HUES64 (cell line): ENCODE measurements around the gene CLDN3.
"Not testable (repeated sequence)": the region's sequence is repeated elsewhere in the genome, so short reads cannot be mapped to it uniquely, and the experiment has no call there.

Experiments used
- H3K27ac ChIP-seq: 2 replicates; pipeline ENCODE4 v1.7.0; 2013; ENCODE audit warnings: low read depth, low read length, inconsistent platforms
- H3K27me3 ChIP-seq: 2 replicates; pipeline ENCODE4 v1.6.1; 2013; ENCODE audit warnings: mild to moderate bottlenecking, low read length; ENCODE audit not compliant: insufficient read depth
- H3K36me3 ChIP-seq: 2 replicates; pipeline ENCODE4 v1.6.1; 2013; ENCODE audit warnings: mild to moderate bottlenecking, low read length; ENCODE audit not compliant: insufficient read depth
- H3K4me1 ChIP-seq: 2 replicates; pipeline ENCODE4 v1.6.1; 2013; ENCODE audit warnings: mild to moderate bottlenecking, low read length, moderate library complexity; ENCODE audit not compliant: insufficient read depth
- H3K4me3 ChIP-seq: 2 replicates; pipeline ENCODE4 v1.5.1; 2013; ENCODE audit warnings: mild to moderate bottlenecking, low read length, moderate library complexity
- H3K9ac ChIP-seq: 2 replicates; pipeline ENCODE4 v1.6.1; 2013; ENCODE audit warnings: mild to moderate bottlenecking, low read depth, low read length
- H3K9me3 ChIP-seq: 2 replicates; pipeline ENCODE4 v1.6.1; 2013; ENCODE audit warnings: low read depth, low read length; ENCODE audit not compliant: insufficient read depth
- WGBS: fragments of 150-250, 120-280 bp; methylation state at CpG from one replicate; pipeline ENCODE4 v1.1.7; 2013; ENCODE audit warnings: missing lambda C conversion rate; 5-methylcytosine and 5-hydroxymethylcytosine counted together

CLDN3 gene

GRCh38 chr7:73797176-73797575 is 27.1 kb upstream of the CLDN3 start:
- not testable (repeated sequence) for H3K9ac ChIP-seq, H3K4me1 ChIP-seq, H3K4me3 ChIP-seq, H3K9me3 ChIP-seq, H3K36me3 ChIP-seq, H3K27me3 ChIP-seq, H3K27ac ChIP-seq
- WGBS, result 95% methylated on average over 20 of the region's 34 CpGs

- not testable (repeated sequence) for H3K27ac ChIP-seq, H3K27me3 ChIP-seq, H3K4me3 ChIP-seq, H3K4me1 ChIP-seq, H3K36me3 ChIP-seq, H3K9me3 ChIP-seq, H3K9ac ChIP-seq
- 38% methylated on average over 2 of the region's 6 CpGs for WGBS
Measured at GRCh38 chr7:73796656-73797055, 26.6 kb upstream of the CLDN3 start.

- H3K27me3 ChIP-seq, H3K9me3 ChIP-seq, H3K36me3 ChIP-seq, H3K4me3 ChIP-seq, H3K4me1 ChIP-seq, H3K27ac ChIP-seq, H3K9ac ChIP-seq: not testable (repeated sequence)
Measured at GRCh38 chr7:73795188-73795587, 25.1 kb upstream of the CLDN3 start.

- not testable (repeated sequence) for H3K4me3 ChIP-seq, H3K36me3 ChIP-seq, H3K27ac ChIP-seq, H3K4me1 ChIP-seq, H3K9me3 ChIP-seq, H3K27me3 ChIP-seq, H3K9ac ChIP-seq
- 95% methylated on average over 7 of the region's 7 CpGs for WGBS
Measured at GRCh38 chr7:73791170-73791690, 21.2 kb upstream of the CLDN3 start.

- Histone ChIP-seq H3K36me3 (no peaks in the 10 kb centered on the region), H3K4me3 (no peak overlapping the region), H3K4me1 (no peaks in the 10 kb centered on the region), H3K27me3 (no peaks in the 10 kb centered on the region), H3K27ac (no peak overlapping the region), H3K9ac (no peak overlapping the region), H3K9me3 (peaks cover 4% of the 10 kb centered on the region; the same call in 1 of the 2 replicates)
- 100% methylated on average over 2 of the region's 4 CpGs for WGBS
Measured at GRCh38 chr7:73789051-73789450, 19.0 kb upstream of the CLDN3 start.

- not testable (repeated sequence) for H3K36me3 ChIP-seq, H3K9me3 ChIP-seq, H3K4me3 ChIP-seq, H3K9ac ChIP-seq, H3K4me1 ChIP-seq, H3K27me3 ChIP-seq, H3K27ac ChIP-seq
- WGBS, result no CpG with 5 or more reads among the region's 1 CpG
Measured at GRCh38 chr7:73787786-73788048, 17.6 kb upstream of the CLDN3 start.

- Histone ChIP-seq H3K4me3 (no peak overlapping the region), H3K27me3 (no peaks in the 10 kb centered on the region), H3K9me3 (peaks cover 4% of the 10 kb centered on the region; the same call in 1 of the 2 replicates), H3K9ac (no peak overlapping the region), H3K27ac (no peak overlapping the region), H3K36me3 (no peaks in the 10 kb centered on the region), H3K4me1 (no peaks in the 10 kb centered on the region)
- WGBS, result no CpG with 5 or more reads among the region's 1 CpG
Measured at GRCh38 chr7:73786588-73786987, 16.5 kb upstream of the CLDN3 start.

GRCh38 chr7:73779517-73779916 is 9.4 kb upstream of the CLDN3 start:
- H3K4me1 ChIP-seq, result no peaks in the 10 kb centered on the region
- 82% methylated on average over 1 of the region's 1 CpG for WGBS
- no peak overlapping the region for H3K27ac ChIP-seq
- H3K27me3 ChIP-seq, result no peaks in the 10 kb centered on the region
- H3K9ac ChIP-seq, result no peak overlapping the region
- no peaks in the 10 kb centered on the region for H3K36me3 ChIP-seq
- no peak overlapping the region for H3K4me3 ChIP-seq
- H3K9me3 ChIP-seq, result no peaks in the 10 kb centered on the region

GRCh38 chr7:73778801-73779389 is 8.8 kb upstream of the CLDN3 start:
- no peaks in the 10 kb centered on the region for H3K4me1 ChIP-seq
- WGBS, result 91% methylated on average over 11 of the region's 11 CpGs
- H3K27me3 ChIP-seq, result no peaks in the 10 kb centered on the region
- no peaks in the 10 kb centered on the region for H3K9me3 ChIP-seq
- no peak overlapping the region for H3K4me3 ChIP-seq
- no peaks in the 10 kb centered on the region for H3K36me3 ChIP-seq
- no peak overlapping the region for H3K9ac ChIP-seq
- no peak overlapping the region for H3K27ac ChIP-seq

GRCh38 chr7:73774923-73775322 is 4.9 kb upstream of the CLDN3 start:
- Histone ChIP-seq H3K4me3 (no peak overlapping the region), H3K4me1 (no peaks in the 10 kb centered on the region), H3K9ac (no peak overlapping the region), H3K9me3 (no peaks in the 10 kb centered on the region), H3K27me3 (peaks cover 7% of the 10 kb centered on the region; the same call in 1 of the 2 replicates), H3K36me3 (no peaks in the 10 kb centered on the region), H3K27ac (no peak overlapping the region)
- 96% methylated on average over 1 of the region's 1 CpG for WGBS

GRCh38 chr7:73773700-73774517 is 3.8 kb upstream of the CLDN3 start:
- no peak overlapping the region for H3K27ac ChIP-seq

More at GRCh38 chr7:73773700-73774517, 3.8 kb upstream of the CLDN3 start:
- Histone ChIP-seq H3K9me3 (no peaks in the 10 kb centered on the region), H3K4me1 (no peaks in the 10 kb centered on the region), H3K4me3 (no peak overlapping the region), H3K27me3 (peaks cover 17% of the 10 kb centered on the region; the same call in 1 of the 2 replicates), H3K36me3 (no peaks in the 10 kb centered on the region), H3K9ac (no peak overlapping the region)
- 89% methylated on average over 6 of the region's 6 CpGs for WGBS
